OCI-M1 (cell line): ENCODE measurements around the gene TPD52L2.
"Not testable (repeated sequence)": the region's sequence is repeated elsewhere in the genome, so short reads cannot be mapped to it uniquely, and the experiment has no call there.

Experiments used
- DNase-seq: peaks from one replicate; lab custom pipeline; 2025; lab: John Stamatoyannopoulos, UW

Gene TPD52L2

GRCh38 chr20:63895952-63896263, 30.8 kb downstream of the TPD52L2 start:
- DNase-seq, result peak; percentile 65

GRCh38 chr20:63896264-63897105, 31.4 kb downstream of the TPD52L2 start:
- DNase-seq, result peak; percentile 74

GRCh38 chr20:63897978-63898561, 33.0 kb downstream of the TPD52L2 start:
- no peak for DNase-seq

GRCh38 chr20:63898882-63899558, 34.0 kb downstream of the TPD52L2 start:
- DNase-seq, result peak; percentile 12

GRCh38 chr20:63900413-63900812, 35.3 kb downstream of the TPD52L2 start:
- peak; percentile 16 for DNase-seq

GRCh38 chr20:63903796-63904561, 38.9 kb downstream of the TPD52L2 start:
- no peak for DNase-seq

- no peak for DNase-seq
These were observed 43.1 kb downstream of the TPD52L2 start for GRCh38 chr20:63908008-63908682.

GRCh38 chr20:63911176-63911575, 46.1 kb downstream of the TPD52L2 start:
- no peak for DNase-seq

GRCh38 chr20:63913768-63914167, 48.7 kb downstream of the TPD52L2 start:
- no peak for DNase-seq

- no peak for DNase-seq
These were observed 50.4 kb downstream of the TPD52L2 start for GRCh38 chr20:63915471-63915870.

GRCh38 chr20:63916371-63916939, 51.4 kb downstream of the TPD52L2 start:
- DNase-seq, result peak; percentile 58

- DNase-seq, result no peak
These were observed 52.7 kb downstream of the TPD52L2 start for GRCh38 chr20:63917811-63918210.

- no peak for DNase-seq
These were observed 54.1 kb downstream of the TPD52L2 start for GRCh38 chr20:63919130-63919529.

- no peak for DNase-seq
These were observed 55.2 kb downstream of the TPD52L2 start for GRCh38 chr20:63920226-63920625.

GRCh38 chr20:63923651-63924050, 58.6 kb downstream of the TPD52L2 start:
- no peak for DNase-seq

GRCh38 chr20:63924241-63924640, 59.2 kb downstream of the TPD52L2 start:
- no peak for DNase-seq

- DNase-seq, result no peak
These were observed 61.2 kb downstream of the TPD52L2 start for GRCh38 chr20:63926298-63926697.

GRCh38 chr20:63929071-63929470, 64.0 kb downstream of the TPD52L2 start:
- DNase-seq, result no peak

GRCh38 chr20:63929473-63929883, 64.4 kb downstream of the TPD52L2 start:
- DNase-seq, result not testable (repeated sequence)

- no peak for DNase-seq
These were observed 66.0 kb downstream of the TPD52L2 start for GRCh38 chr20:63930971-63931553.

GRCh38 chr20:63931735-63932134, 66.7 kb downstream of the TPD52L2 start:
- no peak for DNase-seq
